Cardiac muscle cell (in vitro differentiated cells and primary cell): ENCODE results near the gene TAS1R3. TPM values are rescaled to one million over a fixed set of nuclear protein-coding genes. Genes with fewer than 3 reads are reported as not detected.

ENCODE experiments used
- DNase-seq, 2 donors: peaks; one replicate each; pipeline versions ENCODE4 v3.0.0 to v3.0.0-alpha.2; 2010 to 2017; ENCODE audit warnings: low read depth in 1 of 2, low spot score in 1 of 2
- H3K27ac ChIP-seq: fragments of 200-600 bp; sonication (generic); 2 replicates; pipeline ENCODE4 v1.5.1; 2016
- H3K27me3 ChIP-seq: fragments of 200-600 bp; sonication (generic); 2 replicates; pipeline ENCODE4 v1.6.0; 2016; ENCODE audit warnings: control low read depth
- H3K36me3 ChIP-seq: fragments of 200-600 bp; sonication (generic); 2 replicates; pipeline ENCODE4 v1.5.1; 2016; ENCODE audit warnings: control low read depth
- H3K4me1 ChIP-seq: fragments of 200-600 bp; sonication (generic); 2 replicates; pipeline ENCODE4 v1.8.1; 2017; ENCODE audit warnings: low read depth, mild to moderate bottlenecking, mixed run types
- H3K4me3 ChIP-seq: fragments of 200-600 bp; sonication (generic); 2 replicates; pipeline ENCODE4 v1.5.1; 2016; ENCODE audit warnings: mild to moderate bottlenecking
- H3K9me3 ChIP-seq: fragments of 200-600 bp; sonication (generic); 2 replicates; pipeline ENCODE4 v1.5.1; 2017; ENCODE audit warnings: low read depth, mild to moderate bottlenecking, control low read depth
- polyA plus RNA-seq: library from polyadenylated mRNA; unstranded; fragments of >200 nt; fragmentation: Nextera tagmentation; extraction: Ambion mirVana; gene quantifications from 2 replicates; pipeline ENCODE4 v1.2.1, GENCODE V29; 2016
- total RNA-seq: library from RNA; depleted of rRNA; stranded (reverse); fragments of >200 nt; gene quantifications from 2 replicates; pipeline ENCODE4 v1.2.3, GENCODE V29; 2016
- TF ChIP-seq, protein P1 (sequence below): IDR thresholded peaks from 2 replicates; pipeline ENCODE4 v1.5.1; 2012; ENCODE audit warnings: low read depth, mild to moderate bottlenecking, low read length

Gene TAS1R3
- total and polyA plus RNA-seq, 2 experiments from 2014 or later = 0.32 to 1.1 TPM

DNA sequence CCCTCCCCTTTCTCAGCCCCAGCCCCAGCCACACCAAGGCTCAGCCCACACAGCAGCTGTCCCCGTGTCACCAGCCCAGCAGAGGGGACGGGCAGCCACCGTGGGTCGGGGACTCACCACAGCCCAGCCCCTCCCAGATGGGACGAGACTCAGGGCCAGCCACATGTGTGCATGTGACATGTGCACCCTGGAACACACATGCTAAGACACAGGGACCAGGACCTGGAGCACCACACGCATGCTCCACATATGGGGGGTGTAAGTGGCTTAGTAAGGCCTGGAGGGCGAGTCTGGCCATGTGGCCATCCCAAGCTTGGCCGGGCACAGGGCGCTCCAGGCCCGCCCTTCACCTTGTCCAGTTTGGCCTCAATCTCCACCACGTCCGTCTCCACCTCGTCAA lies 27.3 kb upstream of the TAS1R3 start:
- Histone ChIP-seq H3K27me3 (no peaks in the 10 kb centered on the region), H3K36me3 (no peaks in the 10 kb centered on the region), H3K4me3 (no peak overlapping the region), H3K9me3 (no peaks in the 10 kb centered on the region), H3K4me1 (peaks cover 18% of the 10 kb centered on the region), H3K27ac (no peak overlapping the region)
- no peak for DNase-seq
- TF ChIP-seq, protein P1, sequence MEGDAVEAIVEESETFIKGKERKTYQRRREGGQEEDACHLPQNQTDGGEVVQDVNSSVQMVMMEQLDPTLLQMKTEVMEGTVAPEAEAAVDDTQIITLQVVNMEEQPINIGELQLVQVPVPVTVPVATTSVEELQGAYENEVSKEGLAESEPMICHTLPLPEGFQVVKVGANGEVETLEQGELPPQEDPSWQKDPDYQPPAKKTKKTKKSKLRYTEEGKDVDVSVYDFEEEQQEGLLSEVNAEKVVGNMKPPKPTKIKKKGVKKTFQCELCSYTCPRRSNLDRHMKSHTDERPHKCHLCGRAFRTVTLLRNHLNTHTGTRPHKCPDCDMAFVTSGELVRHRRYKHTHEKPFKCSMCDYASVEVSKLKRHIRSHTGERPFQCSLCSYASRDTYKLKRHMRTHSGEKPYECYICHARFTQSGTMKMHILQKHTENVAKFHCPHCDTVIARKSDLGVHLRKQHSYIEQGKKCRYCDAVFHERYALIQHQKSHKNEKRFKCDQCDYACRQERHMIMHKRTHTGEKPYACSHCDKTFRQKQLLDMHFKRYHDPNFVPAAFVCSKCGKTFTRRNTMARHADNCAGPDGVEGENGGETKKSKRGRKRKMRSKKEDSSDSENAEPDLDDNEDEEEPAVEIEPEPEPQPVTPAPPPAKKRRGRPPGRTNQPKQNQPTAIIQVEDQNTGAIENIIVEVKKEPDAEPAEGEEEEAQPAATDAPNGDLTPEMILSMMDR = no peak

DNA sequence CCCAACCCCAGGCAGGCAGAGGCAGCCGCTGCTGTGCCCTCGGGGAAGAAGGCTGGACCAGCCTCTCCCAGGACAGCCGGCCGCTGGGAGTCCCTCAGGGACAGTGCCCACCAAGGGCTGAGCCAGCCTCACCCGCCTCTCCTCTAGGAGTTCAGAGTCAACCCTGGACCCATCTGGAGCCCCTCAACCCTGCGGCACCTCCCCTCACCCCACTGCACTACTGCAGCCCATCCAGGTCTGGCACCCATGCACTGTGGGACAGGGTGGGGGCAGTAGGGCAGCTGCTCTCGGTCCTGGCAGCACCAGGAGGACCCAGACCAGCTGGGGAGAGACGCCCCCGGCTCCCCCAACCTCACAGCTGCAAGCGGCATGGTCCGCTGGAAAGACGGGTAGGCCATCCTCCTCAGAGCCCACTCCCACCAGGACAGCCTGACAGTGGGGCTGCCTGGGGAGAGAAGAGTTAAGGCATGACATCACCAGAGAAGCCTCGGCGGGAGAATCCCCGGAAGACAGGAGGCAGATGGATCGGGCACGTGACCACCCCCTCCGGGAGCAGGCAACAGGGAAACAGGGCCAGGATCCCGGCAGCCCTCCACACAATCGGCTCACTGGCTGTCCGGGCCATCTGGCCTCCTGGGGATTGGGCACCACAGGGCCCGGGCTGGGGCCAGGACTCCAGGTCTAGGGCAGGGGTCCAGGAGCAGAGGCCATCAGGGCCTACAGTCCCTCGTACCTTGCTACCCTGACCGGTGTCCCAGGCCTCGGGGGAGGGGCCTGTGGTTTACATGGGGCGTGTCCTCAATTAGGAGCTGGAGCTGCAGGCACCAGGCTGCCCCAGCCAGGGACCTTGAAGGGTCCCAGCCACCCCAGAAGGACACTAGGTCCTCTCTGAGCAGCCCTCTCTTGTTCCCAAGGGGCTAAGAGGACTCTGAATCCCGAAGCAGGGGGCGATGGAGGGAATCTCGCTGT lies 26.5 kb upstream of the TAS1R3 start:
- Histone ChIP-seq H3K4me3 (no peak overlapping the region), H3K27ac (no peak overlapping the region), H3K36me3 (no peaks in the 10 kb centered on the region), H3K9me3 (no peaks in the 10 kb centered on the region), H3K27me3 (no peaks in the 10 kb centered on the region), H3K4me1 (peaks cover 18% of the 10 kb centered on the region)
- TF ChIP-seq, protein P1 = no peak
- peak; percentile 66 to 81 for DNase-seq

DNA sequence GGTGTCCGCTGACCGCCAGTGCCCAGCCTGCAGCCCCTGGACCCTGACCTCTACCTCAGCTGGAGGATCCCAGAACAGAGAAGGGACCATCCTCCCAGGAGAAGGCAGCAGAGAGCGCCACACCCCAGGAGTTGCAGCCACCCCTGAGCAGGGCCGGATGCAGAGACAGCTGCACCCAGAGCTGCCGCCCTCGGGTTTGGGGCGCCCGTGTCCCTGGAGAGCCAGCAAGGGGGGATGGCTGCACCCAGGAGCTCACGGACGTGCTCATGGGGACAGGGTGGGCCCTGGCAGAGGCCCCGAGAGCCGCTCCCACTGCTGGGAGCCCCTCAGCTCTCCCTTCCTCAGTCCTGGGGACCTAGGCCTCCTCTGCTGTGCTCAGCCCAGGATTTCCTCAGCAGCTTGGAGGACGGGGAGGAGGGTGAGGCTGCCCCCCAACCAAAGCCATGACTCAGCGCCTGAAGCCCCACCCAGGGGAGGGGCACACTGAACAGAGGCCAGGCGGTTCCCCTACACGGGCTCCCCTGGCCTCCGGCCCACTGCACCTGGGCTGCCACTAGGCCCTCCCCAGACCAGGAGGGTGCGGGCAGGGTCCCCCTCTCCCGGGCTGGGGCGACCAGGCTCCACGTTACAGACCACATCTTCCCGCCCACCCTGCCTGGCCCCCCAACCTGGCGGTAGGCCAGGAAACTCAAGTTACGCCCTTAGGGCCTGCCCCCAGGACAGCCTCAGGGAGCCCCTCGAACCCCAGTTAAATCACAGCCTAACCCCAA lies 25.6 kb upstream of the TAS1R3 start:
- no peaks in the 10 kb centered on the region for H3K36me3 ChIP-seq
- H3K27me3 ChIP-seq = no peaks in the 10 kb centered on the region
- no peak overlapping the region for H3K4me3 ChIP-seq
- H3K27ac ChIP-seq = peak overlapping the region; percentile 11
- TF ChIP-seq, protein P1 = peak; percentile 5
- H3K4me1 ChIP-seq = peaks cover 18% of the 10 kb centered on the region
- DNase-seq = peak in 1 of 2 donors; percentile 70
- no peaks in the 10 kb centered on the region for H3K9me3 ChIP-seq

DNA sequence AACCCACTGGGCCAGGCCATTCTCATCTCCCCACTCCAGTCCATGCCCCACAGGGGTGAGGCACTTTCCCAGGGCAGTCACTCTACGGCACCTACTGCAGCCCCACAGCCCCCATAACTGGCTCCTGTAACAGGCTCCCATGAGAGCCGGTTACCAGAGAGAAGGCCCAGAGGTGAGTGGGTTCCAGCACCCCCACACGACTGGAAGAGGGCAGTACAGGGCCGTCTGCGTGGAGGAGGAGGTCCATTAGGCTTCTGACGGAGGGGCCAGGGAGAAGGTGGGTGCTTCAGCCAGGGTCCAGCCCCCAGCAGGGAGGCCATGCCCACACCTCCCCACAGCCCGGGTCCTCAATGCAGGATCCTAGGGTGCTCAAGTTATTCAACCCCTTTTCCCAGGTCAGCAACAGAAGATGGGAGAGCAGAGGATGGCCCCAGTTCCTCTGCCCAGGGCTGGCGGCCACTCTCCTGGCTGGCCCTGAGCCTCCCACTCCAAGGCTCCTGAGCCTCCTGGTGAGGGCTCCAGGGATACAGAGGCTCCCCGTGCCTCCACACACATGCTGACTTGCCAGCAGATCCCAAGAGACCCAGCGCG lies 24.9 kb upstream of the TAS1R3 start:
- no peaks in the 10 kb centered on the region for H3K9me3 ChIP-seq
- no peaks in the 10 kb centered on the region for H3K27me3 ChIP-seq
- no peak overlapping the region for H3K4me3 ChIP-seq
- TF ChIP-seq, protein P1 = peak; percentile 13
- H3K4me1 ChIP-seq = peaks cover 18% of the 10 kb centered on the region
- no peak for DNase-seq
- H3K36me3 ChIP-seq = peaks cover under 1% of the 10 kb centered on the region
- peak overlapping the region; percentile 11 for H3K27ac ChIP-seq

DNA sequence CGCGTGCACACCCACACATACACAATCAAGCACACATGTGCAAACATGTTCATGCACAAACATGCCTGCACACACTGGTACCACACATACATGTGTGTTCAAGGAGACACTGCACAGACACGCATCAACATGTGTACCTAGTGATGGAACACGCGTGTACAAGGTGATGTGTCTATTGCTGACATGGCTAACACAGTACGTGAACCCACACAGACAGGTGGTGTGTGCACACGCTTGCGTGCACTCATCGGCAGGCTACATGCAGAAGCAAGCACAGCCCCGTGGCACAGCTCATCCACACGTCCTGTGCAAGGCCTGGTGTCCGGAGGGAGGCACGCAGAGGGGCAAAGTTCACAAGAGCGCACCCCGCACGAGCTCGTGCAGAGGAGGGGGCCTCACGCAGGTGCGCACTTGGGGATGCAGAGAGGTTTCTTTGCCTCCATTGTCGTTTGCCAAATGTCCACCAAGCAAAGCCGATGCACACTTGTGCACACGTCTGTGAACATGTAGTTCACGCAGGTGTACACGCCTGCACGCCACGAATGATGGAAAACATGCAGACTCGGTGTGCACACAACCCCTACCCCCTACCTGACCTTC lies 24.3 kb upstream of the TAS1R3 start:
- TF ChIP-seq, protein P1 = no peak
- peak overlapping the region; percentile 90 for H3K4me3 ChIP-seq
- no peak overlapping the region for H3K27ac ChIP-seq

More for the DNA sequence above, 24.3 kb upstream of the TAS1R3 start:
- Histone ChIP-seq H3K4me1 (peaks cover 18% of the 10 kb centered on the region), H3K27me3 (no peaks in the 10 kb centered on the region), H3K36me3 (peaks cover 6% of the 10 kb centered on the region), H3K9me3 (no peaks in the 10 kb centered on the region)
- no peak for DNase-seq
